H9 (cell line): ENCODE measurements around the gene POLR2M. TPM values are rescaled to one million over a fixed set of nuclear protein-coding genes. Genes with fewer than 3 reads are reported as not detected.

Experiments
- DNase-seq: peaks from one replicate; pipeline ENCODE4 v3.0.0-alpha.2; 2017
- H2AFZ ChIP-seq: one replicate; pipeline ENCODE4 v1.6.1; 2013; ENCODE audit warnings: mild to moderate bottlenecking, low read length, control low read depth, moderate library complexity
- H2AK5ac ChIP-seq: 2 replicates; pipeline ENCODE4 v1.6.1; 2013; ENCODE audit warnings: low read length, control low read depth, mixed read lengths; ENCODE audit not compliant: insufficient read length
- H2BK120ac ChIP-seq: one replicate; pipeline ENCODE4 v1.6.1; 2013; ENCODE audit warnings: low read depth, mild to moderate bottlenecking, low read length, control low read depth, inconsistent platforms; ENCODE audit not compliant: poor library complexity, severe bottlenecking
- H2BK12ac ChIP-seq: 2 replicates; pipeline ENCODE4 v1.6.1; 2013; ENCODE audit warnings: low read length, control low read depth, mixed read lengths, low read depth; ENCODE audit not compliant: insufficient read length
- H2BK15ac ChIP-seq: 2 replicates; pipeline ENCODE4 v1.6.1; 2013; ENCODE audit warnings: low read depth, low read length, control low read depth
- H2BK20ac ChIP-seq: one replicate; pipeline ENCODE4 v1.6.1; 2013; ENCODE audit warnings: low read depth, mild to moderate bottlenecking, low read length, control low read depth, inconsistent platforms; ENCODE audit not compliant: poor library complexity, severe bottlenecking
- H2BK5ac ChIP-seq: 2 replicates; pipeline ENCODE4 v1.6.1; 2013; ENCODE audit warnings: low read length, control low read depth, mixed read lengths; ENCODE audit not compliant: insufficient read length
- H3K14ac ChIP-seq: 2 replicates; pipeline ENCODE4 v1.6.1; 2013; ENCODE audit warnings: low read length, control low read depth; ENCODE audit not compliant: insufficient read depth
- H3K18ac ChIP-seq: 2 replicates; pipeline ENCODE4 v1.6.1; 2013; ENCODE audit warnings: low read depth, mild to moderate bottlenecking, mixed read lengths, low read length, control low read depth; ENCODE audit not compliant: insufficient read length
- H3K23ac ChIP-seq: 2 replicates; pipeline ENCODE4 v1.6.1; 2013; ENCODE audit warnings: low read length, control low read depth, mixed read lengths, low read depth; ENCODE audit not compliant: insufficient read length
- H3K23me2 ChIP-seq: 2 replicates; pipeline ENCODE4 v1.6.1; 2013; ENCODE audit warnings: low read depth, mild to moderate bottlenecking, mixed read lengths, low read length, control low read depth; ENCODE audit not compliant: insufficient read length, poor library complexity, severe bottlenecking
- H3K27ac ChIP-seq: 2 replicates; pipeline ENCODE4 v1.5.1; 2013; ENCODE audit warnings: low read length, control low read depth, mixed read lengths, low read depth; ENCODE audit not compliant: insufficient read length
- H3K27me3 ChIP-seq: 2 replicates; pipeline ENCODE4 v1.6.1; 2013; ENCODE audit warnings: low read length, control low read depth, inconsistent platforms; ENCODE audit not compliant: insufficient read depth
- H3K4ac ChIP-seq: 2 replicates; pipeline ENCODE4 v1.6.1; 2013; ENCODE audit warnings: low read depth, mild to moderate bottlenecking, control low read depth, inconsistent platforms, low read length, moderate library complexity
- H3K4me1 ChIP-seq: 2 replicates; pipeline ENCODE4 v1.6.1; 2013; ENCODE audit warnings: low read length, control low read depth, inconsistent platforms; ENCODE audit not compliant: insufficient read depth
- H3K4me2 ChIP-seq: 2 replicates; pipeline ENCODE4 v1.6.1; 2013; ENCODE audit warnings: low read length, control low read depth, mixed read lengths; ENCODE audit not compliant: insufficient read length, insufficient read depth
- H3K56ac ChIP-seq: 2 replicates; pipeline ENCODE4 v1.6.1; 2013; ENCODE audit warnings: low read depth, mild to moderate bottlenecking, mixed read lengths, low read length, control low read depth; ENCODE audit not compliant: insufficient read length
- H3K79me1 ChIP-seq: 2 replicates; pipeline ENCODE4 v1.6.1; 2013; ENCODE audit warnings: low read depth, mild to moderate bottlenecking, moderate library complexity, low read length, control low read depth, inconsistent platforms; ENCODE audit not compliant: insufficient read depth, poor library complexity, severe bottlenecking
- H3K79me2 ChIP-seq: 2 replicates; pipeline ENCODE4 v1.6.1; 2013; ENCODE audit warnings: low read length, control low read depth, inconsistent platforms; ENCODE audit not compliant: insufficient read depth
- H3K9ac ChIP-seq: 2 replicates; pipeline ENCODE4 v1.6.1; 2013; ENCODE audit warnings: low read length, control low read depth, mixed read lengths; ENCODE audit not compliant: insufficient read length; ENCODE audit errors: extremely low read depth
- H3K9me3 ChIP-seq: one replicate; pipeline ENCODE4 v1.6.1; 2013; ENCODE audit warnings: low read depth, low read length, inconsistent platforms; ENCODE audit not compliant: control insufficient read depth
- H3T11ph ChIP-seq: one replicate; pipeline ENCODE4 v1.6.1; 2013; ENCODE audit warnings: mild to moderate bottlenecking, low read length, control low read depth, inconsistent platforms
- H4K20me1 ChIP-seq: one replicate; pipeline ENCODE4 v1.6.1; 2013; ENCODE audit not compliant: control insufficient read depth, insufficient read length, insufficient read depth
- H4K5ac ChIP-seq: 2 replicates; pipeline ENCODE4 v1.6.1; 2013; ENCODE audit warnings: low read depth, mild to moderate bottlenecking, mixed read lengths, low read length, control low read depth; ENCODE audit not compliant: insufficient read length
- H4K8ac ChIP-seq: replicated peaks from 2 replicates; pipeline ENCODE4 v1.6.1; 2013; ENCODE audit warnings: low read length, control low read depth, mixed read lengths, low read depth; ENCODE audit not compliant: insufficient read length
- H4K91ac ChIP-seq: 2 replicates; pipeline ENCODE4 v1.6.1; 2013; ENCODE audit warnings: low read depth, mild to moderate bottlenecking, moderate library complexity, mixed read lengths, low read length, control low read depth; ENCODE audit not compliant: insufficient read length
- H3K27ac Mint-ChIP-seq, 3 experiments: 2 replicates in 2 of 3; 3 replicates in 1 of 3; pipeline ENCODE4 v1.8.0; 2020 to 2021; ENCODE audit warnings: mixed read lengths in 3 of 3, mild to moderate bottlenecking in 1 of 3, moderate library complexity in 1 of 3
- H3K27me3 Mint-ChIP-seq: 2 replicates; pipeline ENCODE4 v1.8.0; 2021; ENCODE audit warnings: low read depth, mild to moderate bottlenecking, moderate library complexity, mixed read lengths
- H3K36me3 Mint-ChIP-seq, 3 experiments: 2 replicates in 2 of 3; 3 replicates in 1 of 3; pipeline ENCODE4 v1.8.0; 2020 to 2021; ENCODE audit warnings: low read depth in 3 of 3, mixed read lengths in 3 of 3; ENCODE audit not compliant: insufficient read depth in 1 of 3
- H3K4me1 Mint-ChIP-seq, 2 experiments: 2 replicates each; pipeline ENCODE4 v1.8.0; 2020; ENCODE audit warnings: mixed read lengths in 2 of 2
- H3K4me3 Mint-ChIP-seq, 2 experiments: 2 replicates in 1 of 2; 3 replicates in 1 of 2; pipeline ENCODE4 v1.8.0; 2020 to 2021; ENCODE audit warnings: mild to moderate bottlenecking in 2 of 2, mixed read lengths in 2 of 2, moderate library complexity in 1 of 2
- H3K9me3 Mint-ChIP-seq, 2 experiments: 2 replicates in 1 of 2; 3 replicates in 1 of 2; pipeline ENCODE4 v1.8.0; 2020; ENCODE audit warnings: mild to moderate bottlenecking in 2 of 2, mixed read lengths in 2 of 2, moderate library complexity in 1 of 2
- CTCF ChIP-seq: fragments of 200-600 bp; sonication (generic); conservative IDR thresholded peaks from 3 replicates; pipeline ENCODE4 v1.8.0; 2021; ENCODE audit warnings: antibody characterized with exemption, mild to moderate bottlenecking
- WGBS: extraction: QIAGEN DNeasy Blood & Tissue Kit; methylation state at CpG from one replicate; pipeline ENCODE4 v1.1.7; 2013; ENCODE audit warnings: missing lambda C conversion rate, low lambda C conversion rate, mixed read lengths; ENCODE audit not compliant: insufficient read length; ENCODE audit errors: extremely low coverage; 5-methylcytosine and 5-hydroxymethylcytosine counted together
- total RNA-seq: library from RNA; stranded (reverse); gene quantifications from 2 replicates; pipeline ENCODE4 v1.2.1, GENCODE V29; 2021

POLR2M gene
- total RNA-seq, 1 experiment from 2014 or later = 67.3 TPM

GRCh38 chr15:57743424-57743823, 36.9 kb downstream of the POLR2M start:
- Mint-ChIP-seq H3K27ac (no peak overlapping the region), H3K4me3 (no peak overlapping the region), H3K4me1 (peaks cover 25 to 26% of the 10 kb centered on the region in 2 experiments), H3K27me3 (peaks cover 3% of the 10 kb centered on the region; the same call in 1 of the 2 replicates), H3K36me3 (no peaks in the 10 kb centered on the region), H3K9me3 (no peaks in the 10 kb centered on the region)
- H4K20me1 ChIP-seq = no peaks in the 10 kb centered on the region
- no peak overlapping the region for H2AK5ac ChIP-seq
- no peak overlapping the region for H3K23ac ChIP-seq
- H3K9me3 ChIP-seq = no peaks in the 10 kb centered on the region
- DNase-seq = peak; percentile 47
- no peak overlapping the region for H3K4ac ChIP-seq
- no peak overlapping the region for H4K5ac ChIP-seq
- no peak overlapping the region for H4K8ac ChIP-seq
- H3K14ac ChIP-seq = no peak overlapping the region
- H3K79me2 ChIP-seq = no peaks in the 10 kb centered on the region
- no peak overlapping the region for H2BK120ac ChIP-seq
- H3T11ph ChIP-seq = no peak overlapping the region
- 0 out of 2 replicates have a peak, but pooled peaks cover 4% of the 10 kb centered on the region for H3K4me1 ChIP-seq
- H2AFZ ChIP-seq = no peak overlapping the region
- no peak overlapping the region for H2BK12ac ChIP-seq
- no peaks in the 10 kb centered on the region for H3K27me3 ChIP-seq
- no peak overlapping the region for H3K27ac ChIP-seq
- H3K4me2 ChIP-seq = no peak overlapping the region
- no CpG with 5 or more reads among the region's 4 CpGs for WGBS
- H2BK5ac ChIP-seq = no peak overlapping the region
- H3K18ac ChIP-seq = no peak overlapping the region
- no peaks in the 10 kb centered on the region for H3K23me2 ChIP-seq
- no peak overlapping the region for H3K9ac ChIP-seq
- no peak overlapping the region for H2BK15ac ChIP-seq
- no peak overlapping the region for H4K91ac ChIP-seq
- no peak overlapping the region for H3K56ac ChIP-seq
- TF ChIP-seq CTCF = peak; percentile 52
- H2BK20ac ChIP-seq = no peak overlapping the region
- H3K79me1 ChIP-seq = no peaks in the 10 kb centered on the region
